ENCODE data around the gene USP33. TPM values are rescaled to one million over a fixed set of nuclear protein-coding genes. Genes with fewer than 3 reads are reported as not detected.

Gene USP33
- total and polyA plus RNA-seq, 9 of the 15 experiments (the other 6 are each of a cell fraction or from before 2014, with no cell fraction given) = 22.4 to 83.5 (median 44.7) TPM

- peak; percentile 94 for TF ChIP-seq ZBTB40 (IDR thresholded peaks at IDR 0.05)
- TF ChIP-seq ZBTB40 (CRISPR knock-in tag; IDR thresholded peaks at IDR 0.05) = no peak
- TF ChIP-seq PPARD (CRISPR knock-in tag; IDR thresholded peaks at IDR 0.05) = no peak
- TF ChIP-seq ZNF140 (CRISPR knock-in tag; IDR thresholded peaks at IDR 0.05) = no peak
- TF ChIP-seq ELF1 (tag; IDR thresholded peaks at IDR 0.05) = peak; percentile 76; the same call in 1 of the 2 replicates
- TF ChIP-seq ZNF77 (CRISPR knock-in tag; IDR thresholded peaks at IDR 0.05) = no peak
- TF ChIP-seq BCLAF1 (IDR thresholded peaks at IDR 0.05; ENCODE audit: borderline replicate concordance in 1 of 2, control insufficient read depth in 1 of 2, low read depth in 2 of 2, low read length in 1 of 2) = peak in 1 of 2 experiments; percentile 85; a peak in 2 of 4 replicates
- TF ChIP-seq ARID1B (IDR thresholded peaks at IDR 0.05) = 0 out of 2 replicates have a peak, but pooled peaks have one; percentile 12
- peak; percentile 16; the same call in 1 of the 2 replicates for TF ChIP-seq CBFA2T3 (IDR thresholded peaks at IDR 0.05)
- no peak for TF ChIP-seq EZH2 (IDR thresholded peaks at IDR 0.05; ENCODE audit: borderline replicate concordance, low read depth, low read length)
- 0 out of 2 replicates have a peak, but pooled peaks have one; percentile 27 for TF ChIP-seq ZNF76 (CRISPR knock-in tag; IDR thresholded peaks at IDR 0.05; ENCODE audit: borderline replicate concordance)
- TF ChIP-seq GMEB1 (CRISPR knock-in tag; IDR thresholded peaks at IDR 0.05) = peak; percentile 67
These were observed 76.2 kb downstream of the USP33 start (continued) for GRCh38 chr1:77683160-77684148.
